Measurements from ENCODE around the gene PRDM15.

The PRDM15 gene

GRCh38 chr21:41758550-41758949, 120.6 kb downstream of the PRDM15 start:
- no peak overlapping the region for H3K27ac ChIP-seq

DNA sequence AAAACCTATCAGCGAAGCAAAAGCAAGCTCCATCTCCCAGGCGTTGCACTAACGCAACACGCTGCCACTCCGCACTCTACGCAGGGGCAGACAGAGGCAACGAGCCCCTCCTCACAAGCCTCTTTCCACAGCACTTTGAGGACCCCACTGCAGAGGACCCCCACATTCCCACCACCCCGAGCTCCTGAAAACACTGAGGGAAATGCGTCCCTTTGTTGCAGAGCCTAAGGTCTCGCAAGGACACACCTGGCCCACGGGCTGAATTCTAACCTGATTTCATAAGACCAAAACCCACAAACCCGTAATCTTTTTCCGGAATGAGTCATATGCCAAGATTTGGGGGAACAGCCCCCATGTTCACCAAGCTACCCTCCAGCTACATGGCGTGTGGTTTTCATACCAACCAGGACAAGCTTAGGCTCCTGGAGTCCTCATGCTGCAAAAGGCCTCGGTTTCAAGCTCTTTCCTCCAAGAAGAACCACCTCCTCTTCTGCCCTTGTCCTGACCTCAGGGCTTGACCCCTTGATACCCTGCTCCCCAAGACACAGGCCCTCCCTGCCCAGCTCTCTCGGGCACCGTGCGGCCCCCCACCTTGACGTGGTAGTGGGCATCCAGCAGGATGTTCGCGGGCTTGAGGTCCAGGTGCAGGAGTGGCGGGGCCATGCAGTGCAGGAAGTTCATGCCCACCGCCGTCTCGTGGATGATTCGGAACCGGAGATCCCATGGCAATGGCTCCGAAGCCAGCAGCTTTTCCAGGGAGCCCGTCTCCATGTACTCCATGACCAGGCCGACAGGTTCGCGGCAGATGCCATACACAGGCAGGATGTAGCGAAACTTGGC, 123.0 kb downstream of the PRDM15 start:
- H3K36me3 ChIP-seq: no peaks in the 10 kb centered on the region
- H3K4me3 ChIP-seq: no peak overlapping the region
- no peak overlapping the region for H3K4me2 ChIP-seq
- no peaks in the 10 kb centered on the region for H3K9me3 ChIP-seq
- H3K27ac ChIP-seq: no peak overlapping the region
- no peak for TF ChIP-seq Cebpa-rat (IDR thresholded peaks at IDR 0.05)
- peaks cover 40% of the 10 kb centered on the region for H3K4me1 ChIP-seq
- no peak overlapping the region for H3K9ac ChIP-seq
- H3K27me3 ChIP-seq: peaks cover 15% of the 10 kb centered on the region
- H4K20me1 ChIP-seq: no peaks in the 10 kb centered on the region

More at GRCh38 chr21:41758550-41758949, 120.6 kb downstream of the PRDM15 start:
- Histone ChIP-seq H3K36me3 (no peaks in the 10 kb centered on the region), H3K9ac (no peak overlapping the region), H3K4me2 (no peak overlapping the region), H3K27me3 (peaks cover 39% of the 10 kb centered on the region), H3K4me1 (peaks cover 23% of the 10 kb centered on the region), H3K9me3 (peaks cover 3% of the 10 kb centered on the region; the same call in 1 of the 2 replicates), H3K4me3 (no peak overlapping the region), H4K20me1 (no peaks in the 10 kb centered on the region)
- TF ChIP-seq Cebpa-rat (IDR thresholded peaks at IDR 0.05): no peak

- H3K4me3 ChIP-seq: no peak overlapping the region
Measured at GRCh38 chr21:41755258-41755933, 123.7 kb downstream of the PRDM15 start.

GRCh38 chr21:41754479-41754891, 124.7 kb downstream of the PRDM15 start:
- no peaks in the 10 kb centered on the region for H4K20me1 ChIP-seq
- no peaks in the 10 kb centered on the region for H3K9me3 ChIP-seq
- peaks cover 40% of the 10 kb centered on the region for H3K4me1 ChIP-seq
- H3K36me3 ChIP-seq: no peaks in the 10 kb centered on the region
- H3K27me3 ChIP-seq: no peaks in the 10 kb centered on the region
- H3K4me2 ChIP-seq: peak overlapping the region; percentile 69
- TF ChIP-seq Cebpa-rat (IDR thresholded peaks at IDR 0.05): no peak
- H3K27ac ChIP-seq: no peak overlapping the region
- H3K9ac ChIP-seq: no peak overlapping the region
- no peak overlapping the region for H3K4me3 ChIP-seq

More at GRCh38 chr21:41755258-41755933, 123.7 kb downstream of the PRDM15 start:
- H3K9ac ChIP-seq: no peak overlapping the region
- H4K20me1 ChIP-seq: no peaks in the 10 kb centered on the region
- H3K4me1 ChIP-seq: peaks cover 40% of the 10 kb centered on the region
- no peak for TF ChIP-seq Cebpa-rat (IDR thresholded peaks at IDR 0.05)
- no peaks in the 10 kb centered on the region for H3K9me3 ChIP-seq
- H3K27me3 ChIP-seq: peaks cover 7% of the 10 kb centered on the region
- peak overlapping the region; percentile 69 for H3K4me2 ChIP-seq
- no peak overlapping the region for H3K27ac ChIP-seq
- no peaks in the 10 kb centered on the region for H3K36me3 ChIP-seq

DNA sequence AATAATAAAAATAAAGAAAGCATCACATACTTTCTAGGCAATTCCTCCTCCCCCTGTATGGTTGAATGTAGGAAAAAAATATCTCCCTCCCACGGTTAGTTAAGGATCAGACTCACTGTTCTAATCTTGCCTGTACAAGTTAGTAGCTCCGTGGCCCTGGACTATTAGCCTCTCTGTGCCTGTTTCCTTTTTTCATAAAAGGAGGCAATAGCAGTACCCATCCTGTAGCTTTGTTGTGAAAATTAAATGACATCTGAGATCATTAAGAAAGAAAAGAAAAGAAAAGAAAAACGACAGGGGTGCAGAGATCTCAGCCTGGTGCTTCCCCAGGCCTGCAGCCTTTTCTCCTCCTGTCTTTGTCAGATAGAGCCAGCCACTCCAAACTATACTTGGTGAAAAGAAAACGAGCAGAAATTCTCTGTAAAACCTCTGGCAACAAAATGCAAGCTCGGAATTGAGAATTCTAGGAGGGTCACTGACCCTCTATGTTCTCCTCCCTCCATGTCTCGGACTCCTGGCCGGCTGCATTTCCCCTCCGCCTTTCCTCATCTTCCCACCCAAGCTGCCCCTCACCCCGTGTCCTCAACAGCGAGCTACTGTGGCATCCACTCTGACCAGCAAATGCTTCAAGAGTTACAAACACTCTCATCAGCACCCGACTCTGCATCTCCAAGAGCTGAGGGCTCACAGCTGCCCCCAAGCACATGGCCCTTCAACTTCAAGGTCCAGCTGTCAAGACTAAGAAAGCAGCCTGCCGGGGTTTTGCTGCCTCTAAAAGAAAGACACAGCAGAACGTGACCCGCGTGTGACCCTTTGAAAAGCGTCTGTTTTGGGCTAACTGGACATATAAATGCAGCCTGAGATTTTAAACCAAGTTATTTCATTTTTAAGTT, 125.9 kb downstream of the PRDM15 start:
- no peaks in the 10 kb centered on the region for H3K9me3 ChIP-seq
- no peaks in the 10 kb centered on the region for H4K20me1 ChIP-seq
- no peak overlapping the region for H3K9ac ChIP-seq
- H3K36me3 ChIP-seq: no peaks in the 10 kb centered on the region
- TF ChIP-seq Cebpa-rat (IDR thresholded peaks at IDR 0.05): no peak
- no peak overlapping the region for H3K4me3 ChIP-seq
- H3K27ac ChIP-seq: no peak overlapping the region
- peaks cover 40% of the 10 kb centered on the region for H3K4me1 ChIP-seq
- peak overlapping the region; percentile 54; the same call in 1 of the 2 replicates for H3K4me2 ChIP-seq
- H3K27me3 ChIP-seq: no peaks in the 10 kb centered on the region

DNA sequence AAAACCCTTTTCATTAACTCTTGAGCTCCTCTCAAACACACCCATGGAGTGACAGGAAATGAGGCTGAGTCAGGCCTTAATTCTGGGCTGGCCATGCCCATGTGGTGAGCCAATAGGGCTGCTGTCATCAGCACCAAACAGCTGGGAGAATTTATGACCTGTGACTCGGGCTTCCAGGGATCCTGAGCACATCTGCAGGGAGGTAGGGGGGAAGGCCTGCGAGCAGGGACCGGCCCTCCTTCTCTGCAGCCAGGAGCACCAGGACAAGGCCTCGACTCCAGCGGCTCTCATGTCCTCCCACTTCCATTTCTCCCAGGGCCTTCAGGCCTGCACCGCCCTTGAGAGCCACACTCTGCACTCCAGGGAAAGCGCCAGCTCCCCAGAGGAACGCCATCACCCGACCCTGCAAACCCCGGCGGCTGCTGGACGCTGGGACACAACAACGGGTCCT, 126.9 kb downstream of the PRDM15 start:
- Histone ChIP-seq H3K9ac (no peak overlapping the region), H3K4me2 (peak overlapping the region; percentile 54), H3K4me1 (peaks cover 41% of the 10 kb centered on the region), H3K27ac (no peak overlapping the region), H3K36me3 (no peaks in the 10 kb centered on the region), H4K20me1 (no peaks in the 10 kb centered on the region), H3K4me3 (no peak overlapping the region), H3K27me3 (no peaks in the 10 kb centered on the region), H3K9me3 (no peaks in the 10 kb centered on the region)
- TF ChIP-seq Cebpa-rat (IDR thresholded peaks at IDR 0.05): no peak

- Histone ChIP-seq H3K9me3 (no peaks in the 10 kb centered on the region), H3K27me3 (no peaks in the 10 kb centered on the region), H3K4me3 (no peak overlapping the region), H3K4me1 (peaks cover 48% of the 10 kb centered on the region), H3K4me2 (no peak overlapping the region), H3K9ac (no peak overlapping the region), H3K36me3 (no peaks in the 10 kb centered on the region), H3K27ac (no peak overlapping the region), H4K20me1 (no peaks in the 10 kb centered on the region)
- no peak for TF ChIP-seq Cebpa-rat (IDR thresholded peaks at IDR 0.05)
Measured at GRCh38 chr21:41751611-41752011, 127.5 kb downstream of the PRDM15 start.

DNA sequence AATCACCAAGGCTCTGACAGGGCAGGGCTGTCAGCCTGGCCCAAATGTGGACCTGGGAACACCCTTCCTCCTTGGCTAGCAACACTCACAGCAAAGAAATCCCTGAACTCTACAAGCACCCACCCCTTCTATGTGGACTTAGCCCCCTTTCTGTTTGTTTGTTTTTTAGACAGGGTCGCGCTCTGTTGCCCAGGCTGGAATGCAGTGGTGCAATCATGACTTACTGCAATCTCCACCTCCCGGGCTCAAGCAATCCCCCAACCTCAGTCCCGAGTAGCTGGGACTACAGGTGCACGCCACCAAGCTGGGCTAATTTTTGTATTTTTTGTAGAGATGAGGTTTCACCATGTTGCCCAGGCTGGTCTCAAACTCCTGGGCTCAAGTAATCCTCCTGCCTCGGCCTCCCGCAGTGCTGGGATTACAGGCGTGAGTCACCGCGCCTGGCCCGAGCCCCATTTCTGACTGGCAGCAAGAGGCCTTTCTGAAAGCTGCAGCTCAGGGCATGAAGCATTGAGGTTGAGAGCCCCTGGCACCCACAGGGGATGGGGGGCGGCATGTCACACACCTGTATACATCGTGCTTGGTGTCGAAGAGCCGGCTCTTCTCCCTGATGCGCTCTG, 128.5 kb downstream of the PRDM15 start:
- Histone ChIP-seq H3K9ac (no peak overlapping the region), H3K9me3 (no peaks in the 10 kb centered on the region), H3K4me1 (peaks cover 53% of the 10 kb centered on the region), H3K4me2 (no peak overlapping the region), H4K20me1 (no peaks in the 10 kb centered on the region), H3K4me3 (no peak overlapping the region), H3K27me3 (no peaks in the 10 kb centered on the region), H3K27ac (no peak overlapping the region), H3K36me3 (no peaks in the 10 kb centered on the region)
- TF ChIP-seq Cebpa-rat (IDR thresholded peaks at IDR 0.05): no peak

- H4K20me1 ChIP-seq: no peaks in the 10 kb centered on the region
- no peak overlapping the region for H3K4me3 ChIP-seq
- H3K36me3 ChIP-seq: no peaks in the 10 kb centered on the region
- H3K9ac ChIP-seq: no peak overlapping the region
- no peak for TF ChIP-seq Cebpa-rat (IDR thresholded peaks at IDR 0.05)
- no peak overlapping the region for H3K27ac ChIP-seq
- no peaks in the 10 kb centered on the region for H3K27me3 ChIP-seq
- peaks cover 47% of the 10 kb centered on the region for H3K4me1 ChIP-seq
- no peaks in the 10 kb centered on the region for H3K9me3 ChIP-seq
- H3K4me2 ChIP-seq: no peak overlapping the region
Measured at GRCh38 chr21:41750051-41750450, 129.1 kb downstream of the PRDM15 start.
